HEK293T (cell line): ENCODE results near the gene ENTPD1.
"Not testable (repeated sequence)": the region's sequence is repeated elsewhere in the genome, so short reads cannot be mapped to it uniquely, and the experiment has no call there.

ENCODE experiments used
- CTCF ChIA-PET: fragments of 350-600 bp; formaldehyde crosslinking; extraction: SDS; loops from one replicate; lab custom pipeline; 2021; ENCODE audit warnings: antibody characterized with exemption, inconsistent platforms; lab: Yijun Ruan, JAX
- POLR2A ChIA-PET: fragments of 350-600 bp; formaldehyde crosslinking; extraction: SDS; loops from one replicate; lab custom pipeline; 2020; ENCODE audit warnings: antibody characterized with exemption, inconsistent platforms; lab: Yijun Ruan, JAX
- DNase-seq: peaks from one replicate; pipeline ENCODE4 v3.0.0; 2012; ENCODE audit warnings: mixed read lengths; ENCODE audit errors: extremely low spot score
- ARNT ChIP-seq: fragments of 450-650 bp; IDR thresholded peaks from 2 replicates; pipeline ENCODE4 v1.6.1; 2017; ENCODE audit warnings: mild to moderate bottlenecking
- BHLHE40 ChIP-seq: fragments of 450-650 bp; IDR thresholded peaks from 2 replicates; pipeline ENCODE4 v1.6.1; 2016; ENCODE audit warnings: mild to moderate bottlenecking, moderate library complexity, borderline replicate concordance
- CTBP1 ChIP-seq: fragments of 450-650 bp; IDR thresholded peaks from 2 replicates; pipeline ENCODE4 v1.6.1; 2016; ENCODE audit warnings: borderline replicate concordance
- ELF4 ChIP-seq: fragments of 450-650 bp; IDR thresholded peaks from 2 replicates; pipeline ENCODE4 v1.6.1; 2017; ENCODE audit warnings: antibody characterized with exemption
- FOXA1 ChIP-seq: fragments of 450-650 bp; IDR thresholded peaks from 2 replicates; pipeline ENCODE4 v1.6.1; 2016; ENCODE audit warnings: mild to moderate bottlenecking
- FOXK2 ChIP-seq: fragments of 450-650 bp; IDR thresholded peaks from 2 replicates; pipeline ENCODE4 v1.6.1; 2016; ENCODE audit warnings: mild to moderate bottlenecking
- FOXM1 ChIP-seq: fragments of 450-650 bp; IDR thresholded peaks from 2 replicates; pipeline ENCODE4 v1.6.1; 2017; ENCODE audit warnings: mild to moderate bottlenecking, borderline replicate concordance
- HDGF ChIP-seq: fragments of 450-650 bp; IDR thresholded peaks from 2 replicates; pipeline ENCODE4 v1.6.1; 2017; ENCODE audit warnings: antibody characterized with exemption, borderline replicate concordance
- L3MBTL2 ChIP-seq: fragments of 450-650 bp; conservative IDR thresholded peaks from 2 replicates; pipeline ENCODE4 v1.6.1; 2016; ENCODE audit warnings: mild to moderate bottlenecking
- LEF1 ChIP-seq: fragments of 450-650 bp; IDR thresholded peaks from 2 replicates; pipeline ENCODE4 v1.6.1; 2017; ENCODE audit warnings: mild to moderate bottlenecking, borderline replicate concordance
- NFRKB ChIP-seq: fragments of 450-650 bp; IDR thresholded peaks from 2 replicates; pipeline ENCODE4 v1.6.1; 2016; ENCODE audit warnings: mild to moderate bottlenecking, moderate library complexity
- PKNOX1 ChIP-seq: fragments of 450-650 bp; IDR thresholded peaks from 2 replicates; pipeline ENCODE4 v1.6.1; 2016
- SP1 ChIP-seq: fragments of 450-650 bp; IDR thresholded peaks from 2 replicates; pipeline ENCODE4 v1.6.1; 2017
- SUZ12 ChIP-seq: fragments of 450-650 bp; IDR thresholded peaks from 2 replicates; pipeline ENCODE4 v1.6.1; 2016; ENCODE audit warnings: mild to moderate bottlenecking
- TARDBP ChIP-seq: fragments of 450-650 bp; IDR thresholded peaks from 2 replicates; pipeline ENCODE4 v1.6.1; 2016
- ZNF384 ChIP-seq: fragments of 450-650 bp; IDR thresholded peaks from 2 replicates; pipeline ENCODE4 v1.6.1; 2016

Gene ENTPD1, protein sequence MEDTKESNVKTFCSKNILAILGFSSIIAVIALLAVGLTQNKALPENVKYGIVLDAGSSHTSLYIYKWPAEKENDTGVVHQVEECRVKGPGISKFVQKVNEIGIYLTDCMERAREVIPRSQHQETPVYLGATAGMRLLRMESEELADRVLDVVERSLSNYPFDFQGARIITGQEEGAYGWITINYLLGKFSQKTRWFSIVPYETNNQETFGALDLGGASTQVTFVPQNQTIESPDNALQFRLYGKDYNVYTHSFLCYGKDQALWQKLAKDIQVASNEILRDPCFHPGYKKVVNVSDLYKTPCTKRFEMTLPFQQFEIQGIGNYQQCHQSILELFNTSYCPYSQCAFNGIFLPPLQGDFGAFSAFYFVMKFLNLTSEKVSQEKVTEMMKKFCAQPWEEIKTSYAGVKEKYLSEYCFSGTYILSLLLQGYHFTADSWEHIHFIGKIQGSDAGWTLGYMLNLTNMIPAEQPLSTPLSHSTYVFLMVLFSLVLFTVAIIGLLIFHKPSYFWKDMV

DNA sequence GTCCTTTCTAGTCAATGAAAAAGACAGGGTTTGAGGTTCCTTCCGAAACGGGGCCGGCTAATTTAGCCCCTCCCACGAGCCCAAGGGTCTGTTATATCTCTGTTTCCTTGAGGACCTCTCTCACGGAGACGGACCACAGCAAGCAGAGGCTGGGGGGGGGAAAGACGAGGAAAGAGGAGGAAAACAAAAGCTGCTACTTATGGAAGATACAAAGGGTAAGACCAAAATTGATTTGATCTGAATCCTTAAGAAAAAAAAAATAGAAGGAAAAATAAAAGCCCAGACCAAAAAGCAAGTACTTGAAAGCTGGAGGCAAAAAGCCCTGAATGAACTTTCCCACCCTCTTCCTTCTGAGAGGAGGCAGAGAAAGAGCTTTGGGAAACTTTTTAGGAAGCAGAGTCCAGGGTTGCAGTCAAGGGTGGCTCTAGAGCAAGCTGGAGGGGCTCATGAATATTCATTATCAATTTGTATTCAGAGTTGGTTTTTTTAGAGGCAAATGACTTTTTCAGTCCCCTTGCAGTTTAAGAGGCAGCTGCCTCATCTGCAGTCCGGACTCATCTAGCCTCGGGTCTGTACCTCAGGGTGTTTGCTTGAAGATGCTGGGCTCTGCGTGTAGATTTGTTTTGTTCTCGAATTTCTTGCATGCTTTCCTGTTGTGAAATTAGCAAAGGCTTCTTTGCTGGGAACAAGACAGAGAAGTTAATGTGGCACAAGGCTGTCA is at the start of gene ENTPD1:
Gene ENTPD1, plus strand, starts transcription at position 123 of the 721 bp plus-strand sequence. Its CDS starts 77 bp downstream, at position 200.
- POLR2A ChIA-PET, result no interaction called here
- TF ChIP-seq FOXM1 (no peak), L3MBTL2 (no peak), FOXK2 (no peak), SP1 (no peak), PKNOX1 (no peak), ELF4 (no peak), LEF1 (no peak), HDGF (no peak), FOXA1 (no peak), SUZ12 (no peak), ZNF384 (no peak), BHLHE40 (no peak), CTBP1 (no peak), ARNT (no peak), NFRKB (no peak), TARDBP (no peak)
- CTCF ChIA-PET, result interaction anchor here (1.5 kb wide), 1 partner anchor 62 kb away, joined by 7 read pairs; the partner anchor contains the start of gene TCTN3
- no peak for DNase-seq

DNA sequence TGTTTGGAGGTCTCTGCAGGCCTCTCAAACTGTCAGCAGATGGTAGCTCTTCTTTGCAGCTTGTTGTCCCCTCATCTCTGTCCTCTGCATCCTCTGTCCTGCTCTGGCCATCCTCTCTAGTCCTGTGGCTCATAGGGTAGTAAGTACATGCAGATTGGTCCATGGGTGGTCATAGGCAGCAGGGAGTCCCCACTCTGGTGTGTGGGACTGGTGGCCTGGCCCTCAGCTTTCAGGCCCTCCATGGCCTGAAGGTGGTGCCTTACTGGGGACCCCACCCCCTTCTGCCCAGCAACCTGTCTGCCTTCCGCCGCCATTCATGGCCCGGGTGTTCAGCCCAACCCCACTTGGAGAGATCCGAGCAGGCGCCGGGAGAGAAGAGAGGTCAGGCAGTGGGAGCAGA is 49.4 kb upstream of the ENTPD1 start:
- ChIA-PET CTCF (interaction anchor here (0.9 to 1.8 kb wide), 2 partner anchors 13 to 135 kb away, joined by 4 to 6 read pairs; partner anchors contain the start of gene TCTN3), POLR2A (interaction anchor here (1.4 kb wide), 1 partner anchor 13 kb away, joined by 3 read pairs; the partner anchor contains the start of gene TCTN3)
- TF ChIP-seq ELF4, result no peak
- TF ChIP-seq SP1, result no peak
- no peak for TF ChIP-seq LEF1
- no peak for TF ChIP-seq NFRKB
- TF ChIP-seq ZNF384, result no peak
- no peak for TF ChIP-seq PKNOX1
- TF ChIP-seq FOXK2, result no peak
- TF ChIP-seq L3MBTL2, result no peak
- no peak for TF ChIP-seq FOXM1
- DNase-seq, result no peak

- ChIA-PET POLR2A (interaction anchor here (1.4 kb wide), 1 partner anchor 13 kb away, joined by 3 read pairs; the partner anchor contains the start of gene TCTN3), CTCF (interaction anchor here (0.9 to 1.8 kb wide), 2 partner anchors 13 to 135 kb away, joined by 4 to 6 read pairs; partner anchors contain the start of gene TCTN3)
- no peak for TF ChIP-seq LEF1
- no peak for TF ChIP-seq CTBP1
- no peak for TF ChIP-seq FOXA1
- DNase-seq, result no peak
Observed at GRCh38 chr10:95706990-95707389, 49.0 kb upstream of the ENTPD1 start.

GRCh38 chr10:95711492-95711891 is 44.5 kb upstream of the ENTPD1 start:
- ChIA-PET CTCF (interaction anchor here (0.6 kb wide), 1 partner anchor 18 kb away, joined by 3 read pairs; the partner anchor contains the start of gene TCTN3), POLR2A (no interaction called here)
- no peak for DNase-seq
- no peak for TF ChIP-seq NFRKB
- no peak for TF ChIP-seq ZNF384
- no peak for TF ChIP-seq SUZ12
- no peak for TF ChIP-seq BHLHE40
- no peak for TF ChIP-seq SP1

GRCh38 chr10:95716466-95716865 is 39.5 kb upstream of the ENTPD1 start:
- no peak for TF ChIP-seq BHLHE40
- TF ChIP-seq PKNOX1, result no peak
- no peak for TF ChIP-seq L3MBTL2
- no peak for TF ChIP-seq FOXA1
- DNase-seq, result no peak

DNA sequence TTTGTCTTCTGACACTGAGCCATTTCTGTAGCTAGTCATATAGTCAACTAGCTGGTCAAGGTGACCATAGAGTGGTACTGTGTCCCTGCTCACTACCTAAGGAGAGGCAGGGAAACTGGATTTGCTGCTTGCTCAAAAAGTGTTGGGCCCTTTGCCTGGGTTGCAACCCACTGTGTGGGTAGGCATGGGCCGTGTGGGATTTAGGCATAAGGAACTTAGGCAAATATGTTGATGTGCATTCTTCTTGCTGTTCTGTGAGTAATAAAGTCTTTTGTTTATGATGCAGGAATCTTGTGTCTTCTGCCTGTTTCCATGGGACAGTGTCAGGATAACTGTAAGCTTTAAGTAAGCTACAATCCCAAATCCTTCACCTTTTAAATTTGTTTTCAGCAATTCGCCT is 39.1 kb upstream of the ENTPD1 start:
- TF ChIP-seq FOXA1, result no peak
- CTCF ChIA-PET, result no interaction called here
- DNase-seq, result no peak
- POLR2A ChIA-PET, result no interaction called here

More at GRCh38 chr10:95716466-95716865, 39.5 kb upstream of the ENTPD1 start:
- ChIA-PET CTCF (no interaction called here), POLR2A (no interaction called here)

DNA sequence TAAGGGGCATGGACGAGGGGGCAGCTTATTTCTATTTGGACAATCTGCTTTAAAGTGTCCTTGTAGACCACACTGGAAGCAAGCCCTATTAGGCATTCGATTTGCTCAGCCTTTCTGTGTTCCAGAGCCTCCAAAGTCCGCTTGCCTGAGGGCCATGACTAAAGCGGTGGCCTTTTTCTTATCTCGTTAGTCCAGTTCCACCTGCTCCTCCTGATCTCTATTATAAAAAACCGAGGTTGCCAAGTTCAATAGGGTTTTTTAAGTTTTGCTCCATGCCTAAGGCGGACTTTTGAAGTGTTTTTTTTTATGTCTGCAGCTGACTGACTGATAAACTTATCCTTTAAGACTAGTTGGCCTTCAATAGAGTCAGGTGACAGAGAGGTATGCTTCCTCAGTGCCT is 35.2 kb upstream of the ENTPD1 start:
- DNase-seq, POLR2A ChIA-PET, CTCF ChIA-PET: not testable (repeated sequence)

DNA sequence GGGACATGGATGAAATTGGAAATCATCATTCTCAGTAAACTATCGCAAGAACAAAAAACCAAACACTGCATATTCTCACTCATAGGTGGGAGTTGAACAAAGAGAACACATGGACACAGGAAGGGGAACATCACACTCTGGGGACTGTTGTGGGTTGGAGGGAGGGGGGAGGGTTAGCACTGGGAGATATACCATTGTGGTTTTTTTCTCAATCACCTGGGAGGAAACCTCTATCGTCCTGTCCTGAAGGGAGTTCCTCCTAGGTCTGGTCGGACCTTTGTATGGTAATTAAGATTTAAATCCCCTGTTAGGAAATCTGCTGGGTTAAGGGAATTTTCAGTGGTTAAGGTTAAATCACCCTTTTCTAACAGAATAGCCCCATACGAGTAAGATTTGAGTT is 33.5 kb upstream of the ENTPD1 start:
- CTCF ChIA-PET, POLR2A ChIA-PET, DNase-seq: not testable (repeated sequence)
